GM10248 (cell line): ENCODE measurements around the gene SEMA7A.
"Not testable (repeated sequence)": the region's sequence is repeated elsewhere in the genome, so short reads cannot be mapped to it uniquely, and the experiment has no call there.

Source experiments
- CTCF ChIA-PET: fragments of 300-600 bp; sonication (Branson Sonifier 250); formaldehyde crosslinking; extraction: SDS; loops from one replicate; lab custom pipeline; 2021; ENCODE audit warnings: antibody characterized with exemption; lab: Yijun Ruan, JAX
- POLR2A ChIA-PET: fragments of 350-650 bp; sonication (Branson Sonifier 250); formaldehyde crosslinking; extraction: SDS; loops from one replicate; lab custom pipeline; 2020; ENCODE audit warnings: antibody characterized with exemption; lab: Yijun Ruan, JAX
- DNase-seq: peaks from one replicate; pipeline ENCODE4 v3.0.0; 2012; ENCODE audit errors: extremely low spot score
- CTCF ChIP-seq: IDR thresholded peaks from 2 replicates; pipeline ENCODE4 v1.5.1; 2012; ENCODE audit warnings: mild to moderate bottlenecking, low read depth; ENCODE audit errors: extremely low read depth, missing control alignments, control extremely low read depth

Gene SEMA7A

GRCh38 chr15:74464897-74465296, 31.1 kb upstream of the SEMA7A start:
- POLR2A ChIA-PET = no interaction called here
- CTCF ChIA-PET = interaction anchor here (1.0 kb wide), 1 partner anchor 92 kb away, joined by 3 read pairs; no protein-coding TSS in a partner anchor
- no peak for DNase-seq

GRCh38 chr15:74464216-74464615, 30.5 kb upstream of the SEMA7A start:
- ChIA-PET POLR2A (no interaction called here), CTCF (interaction anchor here (1.0 kb wide), 1 partner anchor 91 kb away, joined by 3 read pairs; no protein-coding TSS in a partner anchor)
- no peak for TF ChIP-seq CTCF
- no peak for DNase-seq

More at GRCh38 chr15:74464897-74465296, 31.1 kb upstream of the SEMA7A start:
- no peak for TF ChIP-seq CTCF

GRCh38 chr15:74463634-74464033, 29.9 kb upstream of the SEMA7A start:
- ChIA-PET POLR2A (no interaction called here), CTCF (interaction anchor here (2.3 to 3.8 kb wide), 2 partner anchors 25 to 81 kb away, joined by 6 to 19 read pairs; no protein-coding TSS in a partner anchor)
- TF ChIP-seq CTCF = no peak
- DNase-seq = no peak

- TF ChIP-seq CTCF = no peak
- DNase-seq = no peak
- ChIA-PET CTCF (interaction anchor here (0.9 to 3.8 kb wide), 10 partner anchors 12 to 86 kb away, joined by 3 to 19 read pairs (median 4); no protein-coding TSS in a partner anchor), POLR2A (no interaction called here)
Measured at GRCh38 chr15:74461847-74462511, 28.2 kb upstream of the SEMA7A start.

GRCh38 chr15:74460871-74461846, 27.4 kb upstream of the SEMA7A start, which contains the start of gene UBL7:
Gene UBL7, minus strand, starts transcription at chr15:74461160. Its CDS starts 2,293 bp downstream, at chr15:74458867.
- ChIA-PET CTCF (interaction anchor here (0.7 to 3.8 kb wide), 16 partner anchors 11 to 88 kb away, joined by 3 to 19 read pairs (median 4); no protein-coding TSS in a partner anchor), POLR2A (interaction anchor here (0.6 to 1.2 kb wide), 4 partner anchors 14 to 143 kb away, joined by 3 to 6 read pairs (median 3); partner anchors contain the start of gene ARID3B)
- TF ChIP-seq CTCF = peak; percentile 47
- DNase-seq = peak; percentile 96

GRCh38 chr15:74460298-74460697, 26.5 kb upstream of the SEMA7A start:
- CTCF ChIA-PET = interaction anchor here (0.7 to 3.8 kb wide), 10 partner anchors 10 to 309 kb away, joined by 3 to 19 read pairs (median 4); no protein-coding TSS in a partner anchor
- POLR2A ChIA-PET = interaction anchor here (1.0 to 1.2 kb wide), 2 partner anchors 14 to 142 kb away, joined by 3 to 6 read pairs; no protein-coding TSS in a partner anchor
- no peak for TF ChIP-seq CTCF
- DNase-seq = peak; percentile 65

GRCh38 chr15:74459798-74460197, 26.0 kb upstream of the SEMA7A start:
- POLR2A ChIA-PET = interaction anchor here (1.2 kb wide), 1 partner anchor 141 kb away, joined by 6 read pairs; no protein-coding TSS in a partner anchor
- CTCF ChIA-PET = interaction anchor here (1.1 to 3.8 kb wide), 8 partner anchors 10 to 310 kb away, joined by 3 to 19 read pairs (median 4); no protein-coding TSS in a partner anchor

More at GRCh38 chr15:74459798-74460197, 26.0 kb upstream of the SEMA7A start:
- DNase-seq = not testable (repeated sequence)
